ENCODE data around the gene PPP1R12C.

DNA sequence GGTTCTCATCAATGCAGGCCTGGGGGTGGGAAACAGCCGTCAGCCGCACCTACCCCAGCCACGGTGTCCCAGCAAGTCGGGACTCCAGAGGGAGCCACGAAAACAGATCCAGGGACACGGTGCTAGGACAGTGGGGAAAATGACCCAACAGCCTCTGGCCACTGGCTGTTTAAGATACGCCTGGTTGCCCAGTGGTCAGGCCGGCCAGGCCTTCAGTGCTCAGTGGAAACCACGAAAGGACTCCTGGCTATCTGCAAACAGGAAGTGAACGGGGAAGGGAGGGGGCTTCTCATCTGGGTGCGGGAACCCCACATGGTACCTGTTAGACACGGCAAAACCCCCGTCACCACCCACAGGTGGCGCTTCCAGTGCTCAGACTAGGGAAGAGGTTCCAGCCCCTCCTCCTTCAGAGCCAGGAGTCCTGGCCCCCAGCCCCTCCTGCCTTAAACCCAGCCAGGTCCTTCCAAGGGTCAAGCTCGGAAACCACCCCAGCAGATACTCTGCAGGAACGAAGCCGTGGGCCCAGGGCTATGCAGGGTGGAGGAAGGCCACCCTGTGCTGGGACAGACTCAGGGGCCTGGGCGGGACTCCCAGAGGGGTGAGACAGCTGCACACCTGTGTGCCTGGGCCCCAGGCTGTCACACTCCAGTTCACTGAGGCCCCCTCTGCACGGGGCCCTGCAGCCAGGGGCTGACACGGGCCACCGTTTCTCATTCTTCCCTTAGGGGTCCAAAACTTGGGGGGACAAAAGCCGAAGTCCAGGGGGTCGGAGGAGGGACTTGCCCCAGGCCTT lies 4.5 kb downstream of the PPP1R12C start:
- TF ChIP-seq, protein P1, sequence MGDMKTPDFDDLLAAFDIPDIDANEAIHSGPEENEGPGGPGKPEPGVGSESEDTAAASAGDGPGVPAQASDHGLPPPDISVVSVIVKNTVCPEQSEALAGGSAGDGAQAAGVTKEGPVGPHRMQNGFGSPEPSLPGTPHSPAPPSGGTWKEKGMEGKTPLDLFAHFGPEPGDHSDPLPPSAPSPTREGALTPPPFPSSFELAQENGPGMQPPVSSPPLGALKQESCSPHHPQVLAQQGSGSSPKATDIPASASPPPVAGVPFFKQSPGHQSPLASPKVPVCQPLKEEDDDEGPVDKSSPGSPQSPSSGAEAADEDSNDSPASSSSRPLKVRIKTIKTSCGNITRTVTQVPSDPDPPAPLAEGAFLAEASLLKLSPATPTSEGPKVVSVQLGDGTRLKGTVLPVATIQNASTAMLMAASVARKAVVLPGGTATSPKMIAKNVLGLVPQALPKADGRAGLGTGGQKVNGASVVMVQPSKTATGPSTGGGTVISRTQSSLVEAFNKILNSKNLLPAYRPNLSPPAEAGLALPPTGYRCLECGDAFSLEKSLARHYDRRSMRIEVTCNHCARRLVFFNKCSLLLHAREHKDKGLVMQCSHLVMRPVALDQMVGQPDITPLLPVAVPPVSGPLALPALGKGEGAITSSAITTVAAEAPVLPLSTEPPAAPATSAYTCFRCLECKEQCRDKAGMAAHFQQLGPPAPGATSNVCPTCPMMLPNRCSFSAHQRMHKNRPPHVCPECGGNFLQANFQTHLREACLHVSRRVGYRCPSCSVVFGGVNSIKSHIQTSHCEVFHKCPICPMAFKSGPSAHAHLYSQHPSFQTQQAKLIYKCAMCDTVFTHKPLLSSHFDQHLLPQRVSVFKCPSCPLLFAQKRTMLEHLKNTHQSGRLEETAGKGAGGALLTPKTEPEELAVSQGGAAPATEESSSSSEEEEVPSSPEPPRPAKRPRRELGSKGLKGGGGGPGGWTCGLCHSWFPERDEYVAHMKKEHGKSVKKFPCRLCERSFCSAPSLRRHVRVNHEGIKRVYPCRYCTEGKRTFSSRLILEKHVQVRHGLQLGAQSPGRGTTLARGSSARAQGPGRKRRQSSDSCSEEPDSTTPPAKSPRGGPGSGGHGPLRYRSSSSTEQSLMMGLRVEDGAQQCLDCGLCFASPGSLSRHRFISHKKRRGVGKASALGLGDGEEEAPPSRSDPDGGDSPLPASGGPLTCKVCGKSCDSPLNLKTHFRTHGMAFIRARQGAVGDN (IDR thresholded peaks at IDR 0.05): no peak
- TF ChIP-seq, protein P2, sequence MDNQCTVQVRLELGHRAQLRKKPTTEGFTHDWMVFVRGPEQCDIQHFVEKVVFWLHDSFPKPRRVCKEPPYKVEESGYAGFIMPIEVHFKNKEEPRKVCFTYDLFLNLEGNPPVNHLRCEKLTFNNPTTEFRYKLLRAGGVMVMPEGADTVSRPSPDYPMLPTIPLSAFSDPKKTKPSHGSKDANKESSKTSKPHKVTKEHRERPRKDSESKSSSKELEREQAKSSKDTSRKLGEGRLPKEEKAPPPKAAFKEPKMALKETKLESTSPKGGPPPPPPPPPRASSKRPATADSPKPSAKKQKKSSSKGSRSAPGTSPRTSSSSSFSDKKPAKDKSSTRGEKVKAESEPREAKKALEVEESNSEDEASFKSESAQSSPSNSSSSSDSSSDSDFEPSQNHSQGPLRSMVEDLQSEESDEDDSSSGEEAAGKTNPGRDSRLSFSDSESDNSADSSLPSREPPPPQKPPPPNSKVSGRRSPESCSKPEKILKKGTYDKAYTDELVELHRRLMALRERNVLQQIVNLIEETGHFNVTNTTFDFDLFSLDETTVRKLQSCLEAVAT (IDR thresholded peaks at IDR 0.05): no peak
- no peak for TF ChIP-seq FOS (IDR thresholded peaks at IDR 0.05; ENCODE audit: borderline replicate concordance, extremely low read depth, insufficient read length)
- no peak for TF ChIP-seq NFYB (IDR thresholded peaks at IDR 0.05; ENCODE audit: insufficient read depth, low read depth, low read length)
- TF ChIP-seq, protein P3, sequence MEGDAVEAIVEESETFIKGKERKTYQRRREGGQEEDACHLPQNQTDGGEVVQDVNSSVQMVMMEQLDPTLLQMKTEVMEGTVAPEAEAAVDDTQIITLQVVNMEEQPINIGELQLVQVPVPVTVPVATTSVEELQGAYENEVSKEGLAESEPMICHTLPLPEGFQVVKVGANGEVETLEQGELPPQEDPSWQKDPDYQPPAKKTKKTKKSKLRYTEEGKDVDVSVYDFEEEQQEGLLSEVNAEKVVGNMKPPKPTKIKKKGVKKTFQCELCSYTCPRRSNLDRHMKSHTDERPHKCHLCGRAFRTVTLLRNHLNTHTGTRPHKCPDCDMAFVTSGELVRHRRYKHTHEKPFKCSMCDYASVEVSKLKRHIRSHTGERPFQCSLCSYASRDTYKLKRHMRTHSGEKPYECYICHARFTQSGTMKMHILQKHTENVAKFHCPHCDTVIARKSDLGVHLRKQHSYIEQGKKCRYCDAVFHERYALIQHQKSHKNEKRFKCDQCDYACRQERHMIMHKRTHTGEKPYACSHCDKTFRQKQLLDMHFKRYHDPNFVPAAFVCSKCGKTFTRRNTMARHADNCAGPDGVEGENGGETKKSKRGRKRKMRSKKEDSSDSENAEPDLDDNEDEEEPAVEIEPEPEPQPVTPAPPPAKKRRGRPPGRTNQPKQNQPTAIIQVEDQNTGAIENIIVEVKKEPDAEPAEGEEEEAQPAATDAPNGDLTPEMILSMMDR (IDR thresholded peaks at IDR 0.05 in 2 of 3, conservative IDR thresholded peaks at IDR 0.05 in 1 of 3; ENCODE audit: control insufficient read depth in 2 of 3, extremely low read depth in 1 of 3, insufficient read depth in 1 of 3, low read depth in 3 of 3, low read length in 3 of 3): peak; percentile 9 to 25 (median 14); a peak in 2 of 6 replicates
